GM21717 (cell line): ENCODE results near the gene NEUROD4.

Experiments
- ATAC-seq: cut with Tn5 transposase; IDR thresholded peaks from one replicate; pipeline ENCODE4 v1.9.1; 2021; ENCODE audit warnings: mild to moderate bottlenecking, moderate library complexity; ENCODE audit not compliant: unreplicated experiment

The NEUROD4 gene

DNA sequence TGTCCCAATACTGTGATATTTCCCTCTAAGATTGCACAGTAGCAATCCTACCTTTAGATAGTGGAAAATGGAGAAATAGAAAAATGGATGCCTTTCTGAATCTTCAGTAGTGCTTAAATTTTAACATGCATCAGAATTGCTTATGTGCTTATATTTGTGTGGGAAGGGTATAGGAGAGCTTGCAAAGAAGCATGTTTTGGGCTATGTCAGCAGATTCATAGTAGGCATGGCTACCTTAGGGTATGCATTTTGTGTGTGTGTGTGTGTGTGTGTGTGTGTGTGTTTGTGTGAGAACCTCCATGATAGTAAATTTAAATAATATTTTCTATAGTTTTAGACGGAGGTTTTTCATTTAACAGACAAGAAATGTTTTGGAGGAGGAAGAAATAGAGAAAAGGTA is 38.3 kb downstream of the NEUROD4 start:
- ATAC-seq = no peak

DNA sequence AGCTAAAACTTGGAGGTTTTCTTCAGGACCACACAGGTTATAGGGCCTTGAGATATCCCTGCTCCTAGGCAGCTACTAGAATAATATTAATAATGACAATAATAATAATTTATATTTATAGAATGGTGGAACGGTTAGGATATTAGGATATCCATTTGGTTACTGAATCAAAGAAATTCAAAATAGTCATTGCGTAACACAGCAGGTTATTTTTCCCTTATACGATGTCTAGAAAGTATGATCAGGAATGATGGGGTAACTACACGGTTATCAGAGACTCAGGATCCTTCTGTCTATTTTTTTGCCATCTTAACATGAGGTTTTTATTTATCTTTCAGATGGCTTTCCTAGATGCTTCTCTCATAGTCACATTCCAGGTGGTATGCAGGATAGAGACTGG is 39.0 kb downstream of the NEUROD4 start:
- no peak for ATAC-seq

GRCh38 chr12:55060470-55060869 is 40.7 kb downstream of the NEUROD4 start:
- peak; percentile 100 for ATAC-seq

- no peak for ATAC-seq
These were observed 41.2 kb downstream of the NEUROD4 start for GRCh38 chr12:55061024-55061423.

- ATAC-seq = no peak
These were observed 43.5 kb downstream of the NEUROD4 start for GRCh38 chr12:55063291-55063690.

DNA sequence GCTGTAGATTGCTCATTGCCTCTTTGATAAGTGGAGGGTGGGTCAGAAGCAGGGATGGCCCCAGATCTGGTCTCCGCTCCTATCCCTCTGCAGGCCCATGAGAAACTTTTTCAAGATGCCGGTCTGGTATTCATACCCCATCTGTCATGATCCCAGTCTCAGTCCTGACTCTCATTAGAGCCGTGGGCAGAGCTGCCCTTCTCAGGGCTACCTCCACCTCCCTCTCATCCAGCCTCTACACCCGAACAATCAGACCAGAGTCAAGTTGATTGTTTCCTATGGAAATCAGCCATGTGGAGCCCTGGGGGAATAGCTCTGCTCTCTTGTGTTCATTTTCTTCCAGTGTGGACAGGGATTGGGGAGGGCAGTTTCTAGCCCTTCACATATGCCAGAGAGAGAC is 45.8 kb downstream of the NEUROD4 start:
- no peak for ATAC-seq

GRCh38 chr12:55067701-55068100 is 47.9 kb downstream of the NEUROD4 start:
- no peak for ATAC-seq

DNA sequence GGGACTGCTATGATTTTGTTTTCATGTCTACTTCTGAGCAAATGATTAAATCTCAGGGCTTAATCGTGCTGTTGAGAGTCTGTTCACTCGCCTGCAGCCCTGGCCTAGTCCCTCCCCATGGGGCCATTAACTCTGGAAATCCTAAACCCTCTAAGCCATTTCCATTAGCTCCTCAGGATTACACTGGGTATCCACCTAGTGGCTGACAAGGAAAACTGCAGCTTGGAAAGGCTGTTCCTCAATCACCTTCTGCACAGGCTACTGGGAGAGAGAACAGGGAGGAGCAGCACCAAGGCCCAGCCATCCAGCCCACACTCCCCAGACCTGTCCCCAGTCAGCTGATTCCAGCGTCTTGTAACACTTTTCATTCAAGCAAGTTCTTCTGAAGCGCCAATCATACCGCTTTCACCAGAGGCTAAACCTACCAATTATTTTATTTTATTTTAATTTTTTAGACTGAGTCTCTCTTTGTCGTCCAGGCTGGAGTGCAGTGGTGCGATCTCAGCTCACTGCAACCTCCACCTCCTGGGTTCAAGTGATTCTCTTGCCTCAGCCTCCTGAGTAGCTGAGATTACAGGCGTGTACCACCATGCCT is 48.7 kb downstream of the NEUROD4 start:
- no peak for ATAC-seq

GRCh38 chr12:55072083-55072482 is 52.3 kb downstream of the NEUROD4 start:
- ATAC-seq = peak; percentile 64

DNA sequence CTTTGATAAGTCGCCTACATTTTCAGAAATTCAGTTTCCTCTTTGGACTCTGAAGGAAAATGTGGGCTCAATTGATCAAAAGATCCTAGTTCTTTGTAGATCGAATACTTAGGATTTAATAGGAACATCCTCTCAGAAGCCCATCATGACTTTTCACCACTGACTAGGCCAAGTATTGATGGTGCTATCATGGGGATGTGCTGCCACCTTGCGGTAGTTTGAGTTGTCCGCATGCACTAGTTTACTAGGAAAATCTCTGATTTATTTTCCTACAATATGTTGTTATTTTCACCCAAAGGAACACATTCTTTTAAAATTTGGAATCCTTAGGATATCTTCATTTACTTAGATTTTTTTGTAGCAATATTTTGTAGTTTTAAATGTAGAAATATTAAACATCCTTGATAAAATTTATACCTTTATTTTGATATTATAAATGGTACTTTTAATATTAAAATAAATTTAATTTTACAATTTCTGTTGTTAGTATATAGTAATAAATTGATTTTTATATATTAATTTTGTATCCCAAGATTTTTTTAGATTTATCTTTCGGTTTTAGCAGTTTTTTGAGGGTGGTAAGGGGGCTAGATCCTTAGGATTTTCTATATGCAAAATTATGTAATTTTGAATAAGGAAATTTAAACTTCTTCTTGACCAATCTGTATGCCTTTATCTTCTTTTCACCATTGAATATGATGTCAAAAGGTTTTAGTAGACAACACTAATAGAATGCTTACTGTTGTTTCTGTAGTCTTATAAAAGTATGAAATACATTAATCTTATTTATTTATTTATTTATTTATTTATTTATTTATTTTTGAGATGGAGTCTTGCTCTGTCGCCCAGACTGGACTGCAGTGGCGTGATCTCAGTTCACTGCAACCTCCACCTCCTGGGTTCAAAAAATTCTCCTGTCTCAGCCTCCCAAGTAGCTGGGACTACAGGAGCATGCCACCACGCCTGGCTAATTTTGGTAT is 53.6 kb downstream of the NEUROD4 start:
- peak; percentile 74 for ATAC-seq

GRCh38 chr12:55074806-55075205 is 55.0 kb downstream of the NEUROD4 start:
- no peak for ATAC-seq
